ENCODE data around the gene EMID1.

EMID1 gene

GRCh38 chr22:29307596-29308147 is 102.0 kb downstream of the EMID1 start:
- Histone ChIP-seq H3K9me3 (ENCODE audit: low read length) (no peaks in the 10 kb centered on the region), H3K9ac (ENCODE audit: low read length) (peak overlapping the region; percentile 65), H3K27ac (ENCODE audit: low read depth, low read length) (peak overlapping the region; percentile 86), H3K4me1 (ENCODE audit: insufficient read depth, low read length) (peaks cover 55% of the 10 kb centered on the region), H3K36me3 (ENCODE audit: insufficient read depth, low read length) (no peaks in the 10 kb centered on the region), H3K4me3 (ENCODE audit: low read depth in 1 of 2, low read length in 2 of 2) (peak overlapping the region; percentile 88 to 96), H3K27me3 (ENCODE audit: control insufficient read depth in 1 of 2, insufficient read depth in 2 of 2, low read length in 2 of 2) (no peaks in the 10 kb centered on the region)

GRCh38 chr22:29308148-29308790 is 102.6 kb downstream of the EMID1 start:
- Histone ChIP-seq H3K9me3 (ENCODE audit: low read length) (no peaks in the 10 kb centered on the region), H3K4me3 (ENCODE audit: low read depth in 1 of 2, low read length in 2 of 2) (peak overlapping the region in 1 of 2 donors; percentile 88), H3K4me1 (ENCODE audit: insufficient read depth, low read length) (peaks cover 49% of the 10 kb centered on the region), H3K27me3 (ENCODE audit: control insufficient read depth in 1 of 2, insufficient read depth in 2 of 2, low read length in 2 of 2) (peaks cover 0 to under 1% of the 10 kb centered on the region in 2 donors), H3K9ac (ENCODE audit: low read length) (peak overlapping the region; percentile 19), H3K36me3 (ENCODE audit: insufficient read depth, low read length) (no peaks in the 10 kb centered on the region), H3K27ac (ENCODE audit: low read depth, low read length) (peak overlapping the region; percentile 59)

- Histone ChIP-seq H3K4me3 (ENCODE audit: low read depth in 1 of 2, low read length in 2 of 2) (peak overlapping the region in 1 of 2 donors; percentile 19), H3K4me1 (ENCODE audit: insufficient read depth, low read length) (peaks cover 50% of the 10 kb centered on the region), H3K27ac (ENCODE audit: low read depth, low read length) (peak overlapping the region; percentile 59), H3K36me3 (ENCODE audit: insufficient read depth, low read length) (no peaks in the 10 kb centered on the region), H3K9ac (ENCODE audit: low read length) (peak overlapping the region; percentile 19), H3K9me3 (ENCODE audit: low read length) (no peaks in the 10 kb centered on the region), H3K27me3 (ENCODE audit: control insufficient read depth in 1 of 2, insufficient read depth in 2 of 2, low read length in 2 of 2) (peaks cover 4 to 6% of the 10 kb centered on the region in 2 donors)
Measured at GRCh38 chr22:29308791-29309262, 103.1 kb downstream of the EMID1 start.
